GM21390 (cell line): ENCODE data around the gene CAPN13.

Experiments
- ATAC-seq: cut with Tn5 transposase; IDR thresholded peaks from one replicate; pipeline ENCODE4 v1.9.1; 2021; ENCODE audit not compliant: unreplicated experiment

The CAPN13 gene

GRCh38 chr2:30807249-30807648 is at the start of gene CAPN13:
CAPN13 (minus strand) TSS chr2:30807446; CDS start chr2:30787325, 20,121 bp downstream.
- ATAC-seq: no peak

- no peak for ATAC-seq
Observed at GRCh38 chr2:30847841-30848240, 40.6 kb upstream of the CAPN13 start.

- ATAC-seq: no peak
Observed at GRCh38 chr2:30847329-30847728, 40.1 kb upstream of the CAPN13 start.

- ATAC-seq: no peak
Observed at GRCh38 chr2:30828586-30828985, 21.3 kb upstream of the CAPN13 start.

- no peak for ATAC-seq
Observed at GRCh38 chr2:30826916-30827315, 19.7 kb upstream of the CAPN13 start.

GRCh38 chr2:30826481-30826880 is 19.2 kb upstream of the CAPN13 start:
- ATAC-seq: no peak

- no peak for ATAC-seq
Observed at GRCh38 chr2:30823452-30823851, 16.2 kb upstream of the CAPN13 start.

- ATAC-seq: no peak
Observed at GRCh38 chr2:30821960-30822359, 14.7 kb upstream of the CAPN13 start.

GRCh38 chr2:30820381-30821055 is 13.3 kb upstream of the CAPN13 start:
- no peak for ATAC-seq

GRCh38 chr2:30809938-30810337 is 2.7 kb upstream of the CAPN13 start:
- no peak for ATAC-seq

- ATAC-seq: no peak
Observed at GRCh38 chr2:30808695-30809094, 1.4 kb upstream of the CAPN13 start.

- ATAC-seq: no peak
Observed at GRCh38 chr2:30803281-30803680, 4.0 kb downstream of the CAPN13 start.

GRCh38 chr2:30802611-30803010 is 4.6 kb downstream of the CAPN13 start:
- no peak for ATAC-seq

- no peak for ATAC-seq
Observed at GRCh38 chr2:30801821-30802455, 5.3 kb downstream of the CAPN13 start.

- no peak for ATAC-seq
Observed at GRCh38 chr2:30800159-30800558, 7.1 kb downstream of the CAPN13 start.

- ATAC-seq: no peak
Observed at GRCh38 chr2:30799366-30799765, 7.9 kb downstream of the CAPN13 start.

GRCh38 chr2:30798536-30798991 is 8.7 kb downstream of the CAPN13 start:
- ATAC-seq: no peak

- ATAC-seq: no peak
Observed at GRCh38 chr2:30797381-30798015, 9.7 kb downstream of the CAPN13 start.

GRCh38 chr2:30796699-30797098 is 10.5 kb downstream of the CAPN13 start:
- ATAC-seq: no peak

GRCh38 chr2:30792521-30792920 is 14.7 kb downstream of the CAPN13 start:
- ATAC-seq: no peak

GRCh38 chr2:30790879-30791278 is 16.4 kb downstream of the CAPN13 start:
- no peak for ATAC-seq

- ATAC-seq: no peak
Observed at GRCh38 chr2:30789670-30790210, 17.5 kb downstream of the CAPN13 start.
